GM21576 (cell line): ENCODE data around the gene GOSR2.
"Not testable (repeated sequence)": the region's sequence is repeated elsewhere in the genome, so short reads cannot be mapped to it uniquely, and the experiment has no call there.

Source experiments
- ATAC-seq: cut with Tn5 transposase; IDR thresholded peaks from one replicate; pipeline ENCODE4 v1.9.1; 2021; ENCODE audit warnings: mild to moderate bottlenecking, moderate library complexity; ENCODE audit not compliant: unreplicated experiment

Gene GOSR2

DNA sequence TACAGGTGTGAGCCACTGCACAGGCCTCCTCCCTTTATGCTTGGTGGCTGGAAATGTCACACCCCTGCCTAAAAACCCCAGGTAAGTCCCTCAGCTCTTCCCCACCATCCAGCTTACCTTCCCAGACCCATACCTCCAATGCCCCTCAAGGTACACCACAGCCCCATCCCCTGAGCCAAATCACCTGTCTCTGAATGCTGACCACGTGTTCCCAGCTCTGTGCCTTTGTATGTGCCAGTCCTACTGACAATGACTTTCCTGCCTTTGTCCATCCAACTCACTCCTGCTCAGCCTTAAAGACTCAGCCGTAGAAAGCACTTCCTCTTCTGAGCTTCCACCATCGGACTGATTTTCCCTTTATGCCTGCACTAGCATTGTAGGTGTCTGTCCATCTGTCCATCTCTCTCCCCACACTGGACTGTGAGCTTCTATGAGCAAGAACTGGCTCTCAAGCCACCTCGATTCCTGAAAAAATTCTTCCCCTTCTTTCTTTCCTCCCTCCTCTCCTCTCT, 30.7 kb upstream of the GOSR2 start:
- ATAC-seq, result no peak

DNA sequence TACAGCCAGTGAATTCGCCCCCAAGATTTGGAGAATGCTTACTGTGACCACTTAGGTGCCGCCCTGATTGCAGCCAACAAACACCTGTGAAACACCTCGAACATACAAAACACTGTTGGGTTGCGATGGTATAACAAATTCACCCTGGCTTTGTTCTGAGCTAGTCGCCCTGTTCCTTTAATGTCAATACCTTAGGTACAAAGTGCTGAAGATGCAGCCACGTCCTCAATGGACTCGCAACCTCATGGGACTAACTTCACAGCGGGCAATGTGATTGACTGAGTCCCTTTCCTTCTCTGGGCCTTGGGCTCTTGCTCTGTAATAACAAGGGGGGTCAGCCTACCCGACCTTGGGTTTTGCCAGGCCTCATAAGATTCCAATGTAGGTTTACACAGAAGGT, 28.9 kb upstream of the GOSR2 start:
- no peak for ATAC-seq

DNA sequence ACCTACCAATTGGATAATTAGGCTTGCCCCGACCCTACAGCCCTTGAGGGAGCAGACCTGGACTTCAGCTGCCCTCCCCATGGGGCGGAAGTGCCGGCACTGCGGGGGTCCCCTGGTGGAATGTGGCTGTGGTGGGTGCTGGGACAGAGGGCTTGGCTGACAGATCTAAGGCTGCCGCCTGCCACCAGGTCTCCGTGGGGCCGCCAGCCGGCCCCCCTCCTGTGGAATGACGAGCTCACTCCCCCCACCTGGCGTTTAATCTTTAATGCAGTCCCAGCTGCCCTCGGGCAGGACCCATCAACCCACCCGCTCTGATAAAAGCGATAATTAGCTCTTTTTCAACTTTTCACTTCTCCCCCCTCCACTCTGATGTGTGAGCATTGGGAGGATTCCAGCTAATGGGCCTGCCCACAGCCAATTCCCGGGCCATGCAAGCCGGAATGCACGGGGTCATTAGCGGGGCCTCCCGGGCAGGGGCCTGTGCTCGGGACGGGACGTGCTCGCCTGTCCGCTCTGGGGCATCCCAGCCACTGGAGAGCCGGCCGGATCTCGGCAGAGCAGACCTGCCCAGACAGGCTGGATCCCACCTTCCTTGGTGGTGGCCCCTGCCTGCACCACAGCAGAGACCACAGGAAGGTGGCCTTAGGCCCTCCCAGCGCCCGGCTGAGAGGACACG, 28.3 kb upstream of the GOSR2 start:
- ATAC-seq, result no peak

DNA sequence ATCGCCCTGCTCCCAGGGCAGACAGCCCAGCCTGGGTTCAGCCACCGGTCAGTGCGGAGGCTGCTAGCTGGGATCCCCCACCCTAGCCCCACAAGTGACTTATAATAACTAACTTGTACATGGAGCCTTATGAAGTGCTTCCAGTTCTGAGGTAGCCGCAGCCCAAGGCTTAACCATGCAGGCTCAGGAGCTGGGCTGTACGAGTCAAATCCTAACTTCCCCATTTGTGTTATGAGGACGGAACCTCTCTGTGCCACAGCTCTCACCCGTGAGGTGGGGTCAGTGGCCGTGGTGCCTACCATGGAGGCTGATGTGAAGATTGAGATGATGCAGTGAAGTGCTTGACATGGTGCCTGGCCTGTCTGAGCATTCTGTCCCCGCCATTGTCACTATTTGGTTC, 27.8 kb upstream of the GOSR2 start:
- no peak for ATAC-seq

DNA sequence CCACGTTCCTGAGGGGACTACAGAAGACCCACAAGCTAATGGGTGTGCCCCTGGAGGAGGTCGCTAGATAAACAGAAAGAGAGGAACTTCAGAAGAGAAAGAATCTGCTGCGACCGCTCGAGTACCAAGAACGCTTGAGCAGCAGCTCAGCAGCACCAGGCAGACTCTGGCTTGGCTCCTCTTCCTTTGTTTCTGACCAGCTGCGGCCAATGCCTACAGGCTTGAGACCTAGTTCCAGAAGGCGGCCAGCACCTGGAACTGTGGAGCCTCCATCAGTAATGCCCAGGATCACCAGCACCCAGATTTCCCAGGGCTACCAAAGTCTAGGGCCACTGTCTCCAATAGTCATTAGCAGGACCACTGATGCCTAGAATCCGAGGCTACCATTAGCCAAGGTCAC, 26.0 kb upstream of the GOSR2 start:
- no peak for ATAC-seq

DNA sequence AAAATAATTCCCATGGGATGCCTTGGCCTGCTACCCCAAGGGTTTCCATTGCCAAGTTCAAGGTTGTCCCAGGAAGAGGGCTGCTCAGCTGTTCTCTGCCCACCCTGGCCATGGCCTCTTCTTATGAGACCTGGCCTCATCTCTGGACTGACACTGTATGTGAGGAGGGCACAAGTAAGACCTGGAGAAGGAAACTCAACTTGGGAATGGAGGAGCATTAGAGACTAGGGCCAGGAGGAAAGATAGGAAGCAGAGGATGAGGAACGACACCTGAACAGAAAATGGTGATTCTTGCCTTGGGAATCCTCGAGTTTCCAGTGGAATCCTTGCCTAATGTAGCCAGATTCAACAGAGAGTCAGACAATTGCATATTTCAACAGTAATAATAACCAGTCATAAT, 24.6 kb upstream of the GOSR2 start:
- no peak for ATAC-seq

DNA sequence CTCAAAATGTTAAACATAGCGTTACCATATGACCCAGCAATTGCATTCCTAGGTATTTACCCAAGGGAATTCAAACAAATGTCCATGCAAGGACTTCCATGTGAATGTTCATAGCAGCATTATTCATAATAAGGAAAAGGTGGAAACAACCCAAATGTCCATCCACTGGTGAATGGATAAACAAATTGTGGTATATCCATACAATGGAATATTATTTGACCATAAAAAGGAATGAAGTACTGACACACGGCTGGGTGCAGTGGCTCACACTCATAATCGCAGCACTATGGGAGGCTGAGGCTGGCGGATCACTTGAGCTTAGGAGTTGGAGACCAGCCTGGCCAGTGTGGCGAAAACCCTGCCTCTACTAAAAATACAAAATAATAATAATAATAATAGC, 24.1 kb upstream of the GOSR2 start:
- no peak for ATAC-seq

DNA sequence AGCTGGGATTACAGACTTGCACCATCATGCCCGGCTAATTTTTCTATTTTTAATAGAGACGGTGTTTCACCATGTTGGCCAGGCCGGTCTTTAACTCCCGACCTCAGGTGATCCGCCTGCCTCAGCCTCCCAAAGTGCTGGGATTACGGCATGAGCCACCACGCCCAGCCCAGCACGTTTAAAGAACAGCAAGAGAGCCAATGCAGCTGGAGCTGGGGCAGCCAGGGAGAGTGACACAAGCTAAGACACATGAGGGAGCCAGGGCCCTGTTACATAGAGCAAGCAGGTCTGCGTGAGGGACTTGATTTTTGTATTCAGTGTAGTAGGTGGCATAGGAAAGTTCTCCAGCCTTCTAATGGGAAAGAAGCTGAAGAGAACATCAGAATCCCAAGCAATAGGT, 21.7 kb upstream of the GOSR2 start:
- no peak for ATAC-seq

DNA sequence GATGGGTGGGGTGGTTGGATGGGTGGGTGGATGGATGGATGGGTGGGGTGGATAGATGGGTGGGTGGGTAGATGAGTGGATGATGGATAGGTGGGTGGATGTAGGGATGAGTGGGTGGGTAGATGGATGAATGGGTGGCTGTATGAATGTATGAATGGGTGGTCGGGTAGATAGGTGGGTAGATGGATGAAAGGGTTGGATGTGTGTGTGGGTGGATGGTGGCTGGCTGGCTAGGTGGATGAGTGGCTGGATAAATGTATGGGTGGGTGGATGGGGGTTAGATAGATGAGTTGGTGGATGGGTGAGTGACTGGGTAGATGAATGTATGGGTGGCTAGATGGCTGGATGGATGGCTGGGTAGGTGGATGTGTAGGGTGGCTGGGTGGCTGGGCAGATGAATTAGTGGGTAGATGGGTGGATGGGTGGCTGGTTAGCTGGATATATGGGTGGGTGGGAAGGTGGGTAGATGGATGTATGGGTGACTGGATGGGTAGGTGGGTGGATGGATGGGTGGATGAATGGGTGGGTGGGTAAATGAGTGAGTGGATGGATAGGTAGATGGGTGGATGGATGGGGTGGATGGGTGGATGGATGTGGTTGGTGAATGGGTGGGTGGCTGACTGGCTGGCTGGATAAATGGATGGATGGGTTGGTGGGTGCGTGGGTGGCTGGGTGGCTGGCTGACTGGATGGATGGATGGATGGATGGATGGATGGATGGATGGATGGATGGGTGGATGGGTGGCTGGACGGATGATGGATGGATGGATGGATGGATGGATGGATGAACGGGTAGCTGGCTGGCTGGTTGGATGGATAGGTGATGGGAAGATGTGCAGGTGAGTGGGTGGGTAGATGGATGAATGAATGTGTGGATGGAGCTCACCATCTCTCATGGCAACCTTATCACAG, 18.9 kb upstream of the GOSR2 start:
- ATAC-seq, result no peak

DNA sequence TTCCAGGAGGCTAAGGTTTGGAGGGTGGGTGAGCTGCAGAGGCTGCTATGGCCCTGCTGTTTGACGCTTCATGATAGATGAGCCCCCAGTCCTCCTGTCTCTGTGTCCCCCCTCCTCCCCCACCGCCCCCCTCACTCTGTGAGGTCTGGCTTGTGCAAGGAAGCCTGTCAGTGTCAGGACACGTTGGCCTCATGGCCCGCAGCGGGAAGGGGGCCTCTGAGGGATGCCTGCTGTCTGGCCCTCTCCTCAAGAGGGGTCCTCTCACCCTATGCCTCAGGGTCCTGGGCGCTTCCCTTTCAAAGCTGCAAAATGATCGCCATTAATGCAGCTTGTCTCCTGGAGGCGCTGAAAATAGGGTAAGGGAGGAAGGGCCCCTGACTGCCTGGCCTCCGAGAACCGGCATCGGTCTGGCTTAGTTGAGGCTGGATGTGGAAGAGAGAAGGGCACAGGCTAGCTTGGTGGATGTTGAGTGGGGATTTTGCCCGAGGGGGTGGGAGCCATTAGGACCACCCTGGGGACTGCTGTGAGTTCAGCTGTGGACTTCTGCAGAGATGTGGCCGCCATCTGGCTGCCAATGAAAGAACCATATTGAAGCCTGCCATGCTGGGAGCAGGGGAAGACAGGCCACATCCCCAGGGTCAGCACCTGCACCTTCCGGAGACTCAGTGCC, 14.8 kb upstream of the GOSR2 start:
- no peak for ATAC-seq

DNA sequence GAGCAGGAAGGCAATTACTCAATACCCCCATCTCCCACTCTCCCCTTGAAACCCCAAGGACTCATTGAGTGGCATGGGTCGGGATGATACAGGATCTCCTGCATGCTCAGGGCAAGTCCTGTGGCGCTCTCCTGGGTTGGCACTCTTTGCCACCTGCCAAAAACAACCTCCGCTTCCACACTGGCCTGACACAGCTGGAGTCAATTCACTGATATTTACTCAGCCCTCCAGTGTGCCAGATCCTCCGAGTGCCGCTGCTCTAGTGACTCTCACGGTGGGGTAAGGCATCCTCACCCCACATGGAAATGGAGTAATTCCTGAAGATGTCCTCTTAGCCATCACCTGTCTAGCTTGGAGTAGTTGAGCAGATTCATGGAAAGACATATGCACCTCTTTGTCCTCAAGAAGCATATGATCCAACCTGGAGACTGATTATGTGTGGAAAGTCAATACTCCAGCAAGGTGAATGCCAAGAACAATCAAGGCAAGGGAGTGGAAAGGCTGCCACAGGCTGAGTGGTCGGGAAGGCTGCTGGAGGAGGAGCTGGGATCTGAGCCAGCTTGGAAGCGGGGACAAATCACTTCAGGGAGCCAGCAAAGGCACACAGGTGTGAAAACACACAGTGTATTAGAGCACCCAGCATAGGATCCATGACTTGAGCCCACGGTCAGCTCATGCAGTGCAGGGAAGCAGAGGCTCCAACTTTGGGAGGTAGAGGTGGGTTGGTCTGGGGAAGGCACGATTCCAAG, 12.6 kb upstream of the GOSR2 start:
- no peak for ATAC-seq

DNA sequence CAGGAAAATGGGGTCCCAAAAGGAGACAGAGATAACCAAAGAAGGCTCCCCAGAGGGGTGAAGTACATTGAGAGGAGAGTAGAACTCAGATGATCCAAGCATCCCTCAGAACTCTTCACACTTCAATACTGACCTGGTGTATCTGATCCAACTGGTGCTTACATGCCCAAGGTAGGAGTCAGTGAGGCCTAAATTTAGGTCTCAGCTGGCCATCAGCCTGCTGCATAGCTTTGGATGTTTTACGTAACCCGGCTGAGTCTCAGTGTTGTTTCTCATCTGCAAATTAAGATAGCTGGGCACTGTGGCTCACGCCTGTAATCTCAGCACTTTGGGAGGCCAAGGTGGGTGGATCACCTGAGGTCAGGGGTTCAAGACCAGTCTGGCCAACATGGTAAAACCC, 11.6 kb upstream of the GOSR2 start:
- ATAC-seq, result no peak

DNA sequence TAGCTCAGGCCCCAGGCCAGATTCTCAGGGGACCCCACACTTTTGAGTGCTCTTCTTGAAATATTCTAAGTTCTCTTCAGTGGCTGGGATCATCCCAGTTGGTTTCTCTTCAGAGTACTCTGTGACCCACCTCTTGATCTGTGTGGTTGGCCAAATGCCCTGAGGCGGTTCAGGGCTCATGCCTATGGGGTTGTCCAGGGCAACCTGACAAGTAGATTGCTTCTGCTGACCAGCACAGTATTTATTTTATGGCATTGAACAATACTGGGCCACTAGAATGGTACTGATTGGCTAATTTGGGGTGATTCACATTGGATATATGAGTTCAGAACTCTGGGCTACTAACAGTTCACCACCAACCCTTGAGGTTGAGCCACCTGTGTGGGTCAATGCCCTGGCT, 7.4 kb upstream of the GOSR2 start:
- ATAC-seq, result no peak

DNA sequence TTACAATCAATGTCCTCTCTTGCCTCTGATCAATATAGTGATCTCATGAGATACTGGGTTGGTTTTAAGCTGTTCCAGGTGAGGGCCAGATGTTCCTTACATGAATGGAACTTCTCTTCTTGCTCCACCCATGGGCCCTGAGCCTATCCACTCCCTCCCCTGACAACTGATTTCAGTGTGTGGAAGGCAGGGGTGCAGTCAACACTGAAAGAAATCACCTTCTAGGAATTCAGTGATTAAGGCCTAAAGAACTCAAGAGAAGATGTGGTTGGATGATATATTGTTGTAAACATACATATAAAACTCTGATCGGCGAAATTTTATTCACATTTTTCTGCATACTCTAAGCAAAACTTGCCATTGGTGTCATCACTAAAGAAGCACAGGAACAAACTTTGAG, 6.7 kb upstream of the GOSR2 start:
- ATAC-seq, result no peak

DNA sequence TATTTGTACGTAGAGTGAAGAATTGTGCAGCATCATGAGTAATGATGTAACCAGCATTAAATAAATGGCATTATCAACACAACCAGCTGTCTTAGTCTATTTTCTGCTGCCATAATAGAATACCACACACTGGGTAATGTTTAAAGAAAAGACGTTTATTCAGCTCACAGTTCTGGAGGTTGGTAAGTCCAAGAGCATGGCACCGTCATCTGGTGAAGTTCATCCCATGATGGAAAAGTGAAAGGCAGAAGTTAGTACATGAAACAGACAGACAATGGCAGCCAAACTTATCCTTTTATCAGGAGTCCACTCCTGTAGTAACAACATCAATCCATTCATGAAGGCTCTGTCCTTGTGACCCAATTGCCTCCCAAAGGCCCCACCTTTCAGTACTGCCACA, 6.3 kb upstream of the GOSR2 start:
- ATAC-seq, result no peak

DNA sequence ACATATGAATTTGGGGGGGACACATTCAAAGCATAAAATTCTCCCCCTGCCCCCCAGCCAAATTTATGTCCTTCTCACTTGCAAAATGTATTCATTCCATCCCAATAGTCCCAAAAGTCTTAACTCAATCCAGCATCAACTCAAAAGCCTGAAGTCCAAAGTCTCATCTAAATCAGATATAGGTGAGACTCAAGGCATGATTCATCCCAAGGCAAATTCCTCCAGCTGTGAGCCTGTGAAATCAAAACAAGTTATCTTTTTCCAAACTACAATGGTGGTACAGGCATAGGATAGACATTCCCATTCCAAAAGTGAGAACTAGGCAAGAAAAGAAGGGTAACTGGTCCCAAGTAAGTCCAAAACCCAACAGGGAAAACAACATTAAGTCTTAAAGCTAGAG, 5.9 kb upstream of the GOSR2 start:
- ATAC-seq, result no peak

DNA sequence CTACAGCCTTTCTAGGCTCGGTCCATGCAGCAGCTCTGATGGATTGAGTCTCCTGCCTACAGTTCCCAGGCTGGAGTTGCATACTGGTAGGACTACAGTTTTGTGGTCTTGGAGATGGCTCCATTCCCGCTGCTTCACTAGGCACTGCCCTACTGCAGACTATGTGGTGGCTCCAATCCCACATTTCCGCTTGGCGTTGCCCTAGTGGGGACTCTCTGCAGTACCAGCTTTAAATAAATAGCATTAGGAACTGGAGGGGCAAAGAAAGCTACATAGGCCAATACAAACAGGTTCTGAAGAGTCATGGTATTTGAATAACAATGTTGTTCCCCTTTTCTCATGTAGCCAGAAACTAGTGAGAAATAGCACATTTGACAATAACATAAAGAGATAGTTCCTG, 5.4 kb upstream of the GOSR2 start:
- ATAC-seq, result no peak

DNA sequence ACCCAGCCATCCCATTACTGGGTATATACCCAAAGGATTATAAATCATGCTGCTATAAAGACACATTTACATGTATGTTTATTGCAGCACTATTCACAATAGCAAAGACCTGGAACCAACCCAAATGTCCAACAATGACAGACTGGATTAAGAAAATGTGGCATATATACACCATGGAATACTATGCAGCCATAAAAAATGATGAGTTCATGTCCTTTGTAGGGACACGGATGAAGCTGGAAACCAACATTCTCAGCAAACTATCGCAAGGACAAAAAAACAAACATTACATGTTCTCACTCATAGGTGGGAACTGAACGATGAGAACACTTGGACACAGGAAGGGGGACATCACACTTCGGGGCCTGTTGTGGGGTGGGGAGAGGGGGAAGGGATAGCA, 998 bp upstream of the GOSR2 start:
- not testable (repeated sequence) for ATAC-seq

DNA sequence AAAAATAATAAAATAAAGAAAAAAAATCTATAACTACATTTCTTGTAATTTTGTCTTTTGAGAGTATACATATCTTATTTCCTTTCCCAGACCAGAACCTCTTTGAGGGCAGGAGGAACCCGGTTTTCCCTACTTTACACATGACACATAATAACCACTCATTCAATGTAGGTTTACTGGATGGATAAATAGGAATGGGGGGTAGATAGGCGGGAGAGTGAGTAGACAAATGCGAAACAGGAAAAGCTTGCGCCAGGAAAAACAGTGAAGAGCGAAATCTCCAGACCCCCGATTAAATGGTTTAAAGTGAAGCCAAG, 515 bp upstream of the GOSR2 start:
- ATAC-seq, result no peak

DNA sequence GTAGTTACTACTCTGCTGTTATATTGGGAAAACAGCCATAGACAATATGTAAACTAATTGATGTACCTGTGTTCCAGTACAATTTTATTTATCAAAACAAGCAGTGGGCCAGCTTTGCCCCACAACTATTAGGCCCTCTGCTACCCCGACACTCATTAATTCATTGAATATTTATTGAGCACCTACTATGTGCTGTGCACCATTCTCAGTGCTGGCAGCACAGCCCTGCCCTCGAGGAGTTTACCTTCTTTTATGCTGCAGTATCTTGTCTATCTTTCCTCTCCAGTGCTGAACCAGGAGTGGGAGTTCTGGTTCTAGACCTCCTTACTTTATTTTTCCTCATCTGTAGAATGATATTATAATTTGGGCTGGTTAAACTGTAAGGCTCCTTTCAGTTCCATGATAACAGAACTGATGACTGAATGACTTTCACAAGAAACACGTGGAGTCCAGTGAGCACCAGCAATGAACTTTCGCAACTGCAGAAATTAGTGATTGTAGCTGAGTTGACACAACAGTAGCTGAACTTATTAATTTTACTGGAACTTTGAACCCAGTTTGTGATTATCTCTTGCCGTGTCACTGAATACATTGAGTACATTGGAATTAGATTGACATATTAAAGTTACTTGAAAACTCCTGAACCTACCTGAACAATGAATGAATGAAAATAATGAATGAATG, 2.4 kb downstream of the GOSR2 start:
- no peak for ATAC-seq
